Thyroid gland (tissue), 4 donors: ENCODE results near the gene LSAMP. TPM values are rescaled to one million over a fixed set of nuclear protein-coding genes. Genes with fewer than 3 reads are reported as not detected.

Experiments used
- DNase-seq, 2 donors: peaks; one replicate each; pipeline ENCODE4 v3.0.0-alpha.2; 2019
- H3K27ac ChIP-seq, 3 donors: fragments of 200-600 bp; sonication (generic); 1 replicate in 2 of 3; 2 replicates in 1 of 3; pipeline ENCODE4 v1.5.1; 2016 to 2019; ENCODE audit warnings: mild to moderate bottlenecking in 1 of 3, moderate library complexity in 1 of 3
- H3K27me3 ChIP-seq: fragments of 200-600 bp; sonication (generic); one replicate; pipeline ENCODE4 v1.5.1; 2019
- H3K36me3 ChIP-seq, 2 donors: fragments of 200-600 bp; sonication (generic); one replicate each; pipeline ENCODE4 v1.5.1; 2016 to 2019
- H3K4me1 ChIP-seq, 2 donors: fragments of 200-600 bp; sonication (generic); one replicate each; pipeline ENCODE4 v1.5.1; 2017 to 2019
- H3K4me3 ChIP-seq, 3 donors: fragments of 200-600 bp; sonication (generic); replicated peaks in 1 of 3; 1 replicate in 2 of 3; 2 replicates in 1 of 3; pipeline ENCODE4 v1.5.1; 2016; ENCODE audit warnings: mild to moderate bottlenecking in 1 of 3
- H3K9me3 ChIP-seq: fragments of 200-600 bp; sonication (generic); one replicate; pipeline ENCODE4 v1.5.1; 2017
- POLR2A ChIP-seq, 2 donors: fragments of 450-650 bp; IDR thresholded peaks; one replicate each; pipeline ENCODE4 v1.6.1; 2017; ENCODE audit warnings: antibody characterized with exemption in 2 of 2, mild to moderate bottlenecking in 2 of 2, moderate library complexity in 1 of 2
- WGBS, 2 donors: methylation state at CpG; one replicate each; pipeline ENCODE4 v1.1.5; 2017; 5-methylcytosine and 5-hydroxymethylcytosine counted together
- intact Hi-C: fragments of 100-400 bp; cut with DNase I; formaldehyde crosslinking; loops from one replicate; pipeline ENCODE4 v1.15.1; 2023
- total RNA-seq, 4 donors: library from RNA; depleted of rRNA; stranded (reverse); fragments of >200 nt; gene quantifications; one replicate each; pipeline ENCODE4 v1.2.3, GENCODE V29; 2016
- TF ChIP-seq, protein P1 (sequence below), 6 experiments: fragments of 200-600 bp in 3 of 6; fragments of 450-650 bp in 3 of 6; sonication (generic) in 3 of 6; IDR thresholded peaks; one replicate each; pipeline ENCODE4 v1.5.1; 2016 to 2019; ENCODE audit warnings: antibody characterized with exemption in 6 of 6, mild to moderate bottlenecking in 2 of 6, inconsistent platforms in 1 of 6, moderate library complexity in 1 of 6

Gene LSAMP
- total RNA-seq, 4 donors from 2014 or later, result 0.78 to 2.0 (median 1.8) TPM

DNA sequence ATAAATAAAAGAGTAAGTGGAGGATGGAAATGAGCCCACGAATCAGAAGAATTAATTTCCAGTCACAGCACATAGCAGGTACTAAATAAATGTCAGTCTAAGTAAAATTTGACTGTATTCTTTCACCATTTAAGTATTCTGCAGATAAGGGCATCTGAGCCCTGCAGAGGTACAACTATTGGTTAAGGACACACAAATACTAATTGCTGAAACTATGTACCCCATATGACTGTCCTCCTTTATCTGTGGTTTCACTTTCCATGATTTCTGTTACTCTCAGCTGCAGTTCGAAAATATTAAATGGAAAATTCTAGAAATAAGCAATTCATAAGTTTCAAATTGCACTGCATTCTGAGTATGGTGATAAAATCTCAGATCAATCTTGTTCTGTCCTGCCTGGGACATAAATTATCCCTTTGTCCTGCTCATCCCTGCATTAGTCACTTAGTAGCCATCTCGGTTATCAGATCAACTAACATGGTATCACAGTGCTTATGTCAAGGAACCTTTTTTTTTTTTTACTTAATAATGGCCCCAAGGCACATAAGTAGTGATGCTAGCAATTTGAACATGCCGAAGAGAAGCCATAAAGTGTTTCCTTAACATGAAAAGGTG, 95.1 kb downstream of the LSAMP start:
- Histone ChIP-seq H3K36me3 (no peaks in the 10 kb centered on the region), H3K27ac (no peak overlapping the region), H3K27me3 (no peaks in the 10 kb centered on the region), H3K9me3 (no peaks in the 10 kb centered on the region), H3K4me3 (no peak overlapping the region), H3K4me1 (no peaks in the 10 kb centered on the region)
- TF ChIP-seq, protein P1, sequence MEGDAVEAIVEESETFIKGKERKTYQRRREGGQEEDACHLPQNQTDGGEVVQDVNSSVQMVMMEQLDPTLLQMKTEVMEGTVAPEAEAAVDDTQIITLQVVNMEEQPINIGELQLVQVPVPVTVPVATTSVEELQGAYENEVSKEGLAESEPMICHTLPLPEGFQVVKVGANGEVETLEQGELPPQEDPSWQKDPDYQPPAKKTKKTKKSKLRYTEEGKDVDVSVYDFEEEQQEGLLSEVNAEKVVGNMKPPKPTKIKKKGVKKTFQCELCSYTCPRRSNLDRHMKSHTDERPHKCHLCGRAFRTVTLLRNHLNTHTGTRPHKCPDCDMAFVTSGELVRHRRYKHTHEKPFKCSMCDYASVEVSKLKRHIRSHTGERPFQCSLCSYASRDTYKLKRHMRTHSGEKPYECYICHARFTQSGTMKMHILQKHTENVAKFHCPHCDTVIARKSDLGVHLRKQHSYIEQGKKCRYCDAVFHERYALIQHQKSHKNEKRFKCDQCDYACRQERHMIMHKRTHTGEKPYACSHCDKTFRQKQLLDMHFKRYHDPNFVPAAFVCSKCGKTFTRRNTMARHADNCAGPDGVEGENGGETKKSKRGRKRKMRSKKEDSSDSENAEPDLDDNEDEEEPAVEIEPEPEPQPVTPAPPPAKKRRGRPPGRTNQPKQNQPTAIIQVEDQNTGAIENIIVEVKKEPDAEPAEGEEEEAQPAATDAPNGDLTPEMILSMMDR (IDR thresholded peaks at IDR 0.05), result no peak
- no peak for TF ChIP-seq POLR2A (IDR thresholded peaks at IDR 0.05)
- WGBS, 2 donors, result 81 to 84% methylated on average over 4 of the region's 4 CpGs
- DNase-seq, result no peak
- intact Hi-C loops, result no loop called here

DNA sequence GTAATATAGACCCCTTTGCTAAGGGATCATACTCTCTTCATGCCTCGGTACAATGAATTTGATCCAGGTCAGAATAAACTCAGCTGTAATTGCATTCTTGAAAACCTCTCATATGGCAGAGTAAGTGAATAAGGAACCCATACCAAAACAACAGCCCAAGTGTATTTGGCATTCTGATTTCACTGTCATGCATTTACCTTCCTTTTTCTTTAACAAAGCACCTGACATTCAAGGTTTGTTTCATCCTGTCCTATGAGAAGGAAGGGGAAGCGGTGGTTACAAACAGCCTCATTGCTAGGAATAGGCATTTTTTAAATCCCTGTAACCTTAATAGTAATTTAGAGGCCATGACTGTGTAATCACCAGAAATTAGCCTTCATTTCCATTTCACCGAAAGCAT, 97.1 kb downstream of the LSAMP start:
- Histone ChIP-seq H3K4me3 (no peak overlapping the region), H3K36me3 (no peaks in the 10 kb centered on the region), H3K27me3 (no peaks in the 10 kb centered on the region), H3K9me3 (no peaks in the 10 kb centered on the region), H3K27ac (no peak overlapping the region), H3K4me1 (no peaks in the 10 kb centered on the region)
- TF ChIP-seq, protein P1 (IDR thresholded peaks at IDR 0.05), result no peak
- no peak for TF ChIP-seq POLR2A (IDR thresholded peaks at IDR 0.05)
- no peak for DNase-seq
- WGBS, 2 donors, result 68 to 70% methylated on average over 3 of the region's 3 CpGs
- intact Hi-C loops, result no loop called here

DNA sequence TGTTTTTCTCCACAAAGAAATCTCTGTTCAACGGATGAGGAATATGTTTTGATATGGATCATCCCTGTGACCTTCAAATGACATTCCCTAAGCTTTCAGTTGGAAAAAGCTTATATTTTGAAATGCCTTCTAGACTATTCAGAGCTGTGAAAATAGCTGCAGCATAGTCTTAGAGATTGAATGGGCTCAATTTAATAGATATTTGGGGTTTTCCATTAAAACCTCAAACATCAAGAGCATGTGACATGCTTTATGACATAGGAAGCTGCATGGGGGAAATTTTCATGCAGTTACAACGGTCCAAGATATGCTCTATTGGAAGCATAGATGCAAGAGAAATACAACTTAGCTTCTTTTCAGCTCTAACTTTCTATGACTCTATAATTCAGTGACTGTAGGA, 102.8 kb downstream of the LSAMP start:
- no peak for TF ChIP-seq POLR2A (IDR thresholded peaks at IDR 0.05)
- TF ChIP-seq, protein P1 (IDR thresholded peaks at IDR 0.05), result no peak
- no peaks in the 10 kb centered on the region for H3K36me3 ChIP-seq
- no peak for DNase-seq
- intact Hi-C loops, result no loop called here
- H3K27ac ChIP-seq, result no peak overlapping the region
- no peaks in the 10 kb centered on the region for H3K9me3 ChIP-seq
- no peak overlapping the region for H3K4me3 ChIP-seq
- H3K27me3 ChIP-seq, result no peaks in the 10 kb centered on the region
- H3K4me1 ChIP-seq, result no peaks in the 10 kb centered on the region
- WGBS, 2 donors, result 81 to 85% methylated on average over 2 of the region's 2 CpGs

DNA sequence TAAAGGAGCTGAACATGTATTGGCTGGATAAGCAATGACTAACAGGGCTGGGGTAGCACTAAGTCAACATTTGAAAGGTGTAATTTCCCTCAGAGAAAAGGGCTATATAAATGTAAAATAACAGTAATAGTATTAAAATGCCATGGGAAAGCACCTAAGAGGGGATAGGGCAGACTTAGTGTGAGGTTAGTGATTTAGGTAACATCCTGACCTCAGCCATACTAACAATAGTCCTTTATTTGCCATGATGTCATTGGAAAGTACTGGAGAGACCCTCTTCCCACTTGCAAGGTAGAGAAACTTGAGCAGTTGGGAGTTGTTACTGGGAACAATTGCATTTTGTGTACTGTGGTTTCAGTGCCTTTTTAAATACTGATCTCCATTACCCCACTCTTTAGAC, 103.4 kb downstream of the LSAMP start:
- intact Hi-C loops, result no loop called here
- no peak overlapping the region for H3K4me3 ChIP-seq
- H3K27me3 ChIP-seq, result no peaks in the 10 kb centered on the region
- H3K27ac ChIP-seq, result no peak overlapping the region
- no peak for DNase-seq
- H3K4me1 ChIP-seq, result no peaks in the 10 kb centered on the region
- TF ChIP-seq, protein P1 (IDR thresholded peaks at IDR 0.05), result no peak
- TF ChIP-seq POLR2A (IDR thresholded peaks at IDR 0.05), result no peak
- no peaks in the 10 kb centered on the region for H3K9me3 ChIP-seq
- no peaks in the 10 kb centered on the region for H3K36me3 ChIP-seq

DNA sequence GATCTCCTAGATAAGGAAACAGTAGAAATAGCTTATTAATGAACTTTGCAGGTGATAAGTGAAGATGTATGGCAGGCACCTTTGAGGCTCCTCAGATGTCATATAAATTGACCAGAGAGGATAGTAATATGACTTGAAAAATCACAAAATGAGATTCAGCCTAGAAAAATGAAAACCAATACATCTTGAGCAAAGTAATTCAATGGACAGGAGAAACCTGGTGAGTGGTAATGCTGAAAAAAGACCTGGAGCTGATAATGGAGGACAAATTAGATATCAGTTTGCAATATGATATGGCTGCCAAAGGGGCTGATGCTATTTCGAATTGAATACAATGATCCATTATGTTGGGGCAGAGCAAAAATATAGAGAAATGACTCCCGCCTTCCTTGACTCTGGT, 103.9 kb downstream of the LSAMP start:
- TF ChIP-seq, protein P1 (IDR thresholded peaks at IDR 0.05), result no peak
- TF ChIP-seq POLR2A (IDR thresholded peaks at IDR 0.05), result no peak
- WGBS, 2 donors, result 86 to 87% methylated on average over 2 of the region's 2 CpGs
- intact Hi-C loops, result no loop called here
- Histone ChIP-seq H3K27ac (no peak overlapping the region), H3K4me3 (no peak overlapping the region), H3K36me3 (no peaks in the 10 kb centered on the region), H3K27me3 (no peaks in the 10 kb centered on the region), H3K9me3 (no peaks in the 10 kb centered on the region), H3K4me1 (no peaks in the 10 kb centered on the region)
- no peak for DNase-seq
